ENCODE measurements around the gene PSMB7. TPM values are rescaled to one million over a fixed set of nuclear protein-coding genes. Genes with fewer than 3 reads are reported as not detected.
A peak's percentile ranks its signal among the peaks of the same experiment; 100 is the strongest.

Gene PSMB7
- polyA plus RNA-seq, 1 of the 3 experiments (the other 2 are of a cell fraction), result 357 TPM

- peaks cover 16% of the 10 kb centered on the region for H4K20me1 ChIP-seq (ENCODE audit: insufficient read depth)
- CTCF ChIA-PET, result interaction anchor here (1.0 to 9.1 kb wide), 6 partner anchors 8 to 282 kb away, joined by 4 to 87 read pairs (median 12); no protein-coding TSS in a partner anchor
- peaks cover 86% of the 10 kb centered on the region for H3K79me2 ChIP-seq (ENCODE audit: insufficient read depth)
- H3K4me2 ChIP-seq, result no peak overlapping the region
- no peaks in the 10 kb centered on the region for H3K9me2 ChIP-seq
- no peak for DNase-seq
- H3F3A ChIP-seq (replicated peaks; ENCODE audit: insufficient read depth), result peaks cover 40% of the 10 kb centered on the region
- no peak overlapping the region for H3K9ac ChIP-seq
- no peaks in the 10 kb centered on the region for H3K27me3 ChIP-seq (ENCODE audit: insufficient read depth)
- H3K4me1 ChIP-seq (ENCODE audit: control insufficient read depth in 1 of 2, insufficient read depth in 2 of 2, low read depth in 1 of 2, low read length in 1 of 2), result peaks cover 5 to 50% of the 10 kb centered on the region in 2 experiments
- 97% methylated on average over 3 of the region's 3 CpGs for WGBS (ENCODE audit: low lambda C conversion rate)
- H2AFZ ChIP-seq (ENCODE audit: low read depth), result no peak overlapping the region
- H3K36me3 ChIP-seq (replicated peaks in 1 of 2; ENCODE audit: control insufficient read depth in 1 of 2, insufficient read depth in 2 of 2, low read length in 1 of 2), result peaks cover 85 to 90% of the 10 kb centered on the region in 2 experiments
- peak overlapping the region in 1 of 2 experiments; percentile 97; a peak in 1 of 4 replicates for H3K27ac ChIP-seq (ENCODE audit: low read depth in 2 of 2, low read length in 1 of 2)
- H3K4me3 ChIP-seq (ENCODE audit: low read depth in 2 of 2, low read length in 1 of 2), result no peak overlapping the region
- H3K9me3 ChIP-seq, result no peaks in the 10 kb centered on the region
- POLR2A ChIA-PET, result no interaction called here
- no peak for TF ChIP-seq GATA2 (CRISPR knock-in tag; IDR thresholded peaks at IDR 0.05)
- TF ChIP-seq SMC3 (IDR thresholded peaks at IDR 0.05; ENCODE audit: low read depth, low read length), result no peak
- TF ChIP-seq NRF1 (IDR thresholded peaks at IDR 0.05; ENCODE audit: low read depth, low read length), result no peak
- TF ChIP-seq RFX5 (IDR thresholded peaks at IDR 0.05; ENCODE audit: low read length), result no peak
- no peak for TF ChIP-seq CTCF (IDR thresholded peaks at IDR 0.05)
- TF ChIP-seq EP300 (IDR thresholded peaks at IDR 0.05; ENCODE audit: borderline replicate concordance in 1 of 2, low read depth in 1 of 2, low read length in 1 of 2), result no peak
Measured at GRCh38 chr9:124409410-124409809, 5.8 kb downstream of the PSMB7 start.

- 97% methylated on average over 4 of the region's 4 CpGs for WGBS (ENCODE audit: low lambda C conversion rate)
- H3K9me2 ChIP-seq, result no peaks in the 10 kb centered on the region
- POLR2A ChIA-PET, result no interaction called here
- peaks cover 61 to 75% of the 10 kb centered on the region in 2 experiments for H3K36me3 ChIP-seq (replicated peaks in 1 of 2; ENCODE audit: control insufficient read depth in 1 of 2, insufficient read depth in 2 of 2, low read length in 1 of 2)
- H3K4me1 ChIP-seq (ENCODE audit: control insufficient read depth in 1 of 2, insufficient read depth in 2 of 2, low read depth in 1 of 2, low read length in 1 of 2), result no peaks in the 10 kb centered on the region; a peak in 1 of 4 replicates
- H3K4me3 ChIP-seq (ENCODE audit: low read depth in 2 of 2, low read length in 1 of 2), result no peak overlapping the region
- peaks cover 6% of the 10 kb centered on the region for H3F3A ChIP-seq (replicated peaks; ENCODE audit: insufficient read depth)
- peaks cover 65% of the 10 kb centered on the region for H4K20me1 ChIP-seq (ENCODE audit: insufficient read depth)
- CTCF ChIA-PET, result interaction anchor here (3.7 kb wide), 1 partner anchor 11 kb away, joined by 20 read pairs; no protein-coding TSS in a partner anchor
- H3K4me2 ChIP-seq, result no peak overlapping the region
- H3K27ac ChIP-seq (ENCODE audit: low read depth in 2 of 2, low read length in 1 of 2), result no peak overlapping the region
- no peaks in the 10 kb centered on the region for H3K27me3 ChIP-seq (ENCODE audit: insufficient read depth)
- no peaks in the 10 kb centered on the region for H3K9me3 ChIP-seq
- no peak overlapping the region for H3K9ac ChIP-seq
- DNase-seq, result no peak
- peaks cover 98% of the 10 kb centered on the region for H3K79me2 ChIP-seq (ENCODE audit: insufficient read depth)
- H2AFZ ChIP-seq (ENCODE audit: low read depth), result no peak overlapping the region
- TF ChIP-seq FOXM1 (IDR thresholded peaks at IDR 0.05; ENCODE audit: low read depth), result no peak
- no peak for TF ChIP-seq USF1 (IDR thresholded peaks at IDR 0.05; ENCODE audit: borderline replicate concordance, low read depth)
- TF ChIP-seq RCOR1 (IDR thresholded peaks at IDR 0.05; ENCODE audit: low read length), result no peak
- no peak for TF ChIP-seq MXI1 (IDR thresholded peaks at IDR 0.05; ENCODE audit: low read depth, low read length)
- no peak for TF ChIP-seq RAD21 (IDR thresholded peaks at IDR 0.05; ENCODE audit: low read length)
- no peak for TF ChIP-seq FOSL2 (IDR thresholded peaks at IDR 0.05; ENCODE audit: borderline replicate concordance, low read depth)
- TF ChIP-seq USF2 (IDR thresholded peaks at IDR 0.05; ENCODE audit: borderline replicate concordance, low read depth, low read length), result no peak
- no peak for TF ChIP-seq REST (IDR thresholded peaks at IDR 0.05; ENCODE audit: low read depth, low read length)
- TF ChIP-seq TAF1 (IDR thresholded peaks at IDR 0.05; ENCODE audit: borderline replicate concordance, low read depth, low read length), result no peak
- no peak for TF ChIP-seq EZH2phosphoT487 (IDR thresholded peaks at IDR 0.05; ENCODE audit: borderline replicate concordance, low read depth)
- TF ChIP-seq GABPA (IDR thresholded peaks at IDR 0.05; ENCODE audit: low read depth), result no peak
- no peak for TF ChIP-seq SIN3A (IDR thresholded peaks at IDR 0.05; ENCODE audit: borderline replicate concordance, low read depth, low read length)
- TF ChIP-seq EP300 (IDR thresholded peaks at IDR 0.05; ENCODE audit: borderline replicate concordance in 1 of 2, low read depth in 1 of 2, low read length in 1 of 2), result no peak
Measured at GRCh38 chr9:124403246-124403645, 12.0 kb downstream of the PSMB7 start.
